ENCODE data around the gene DBNL.

- no peak for TF ChIP-seq POLR2A (IDR thresholded peaks at IDR 0.05)
- TF ChIP-seq EP300 (IDR thresholded peaks at IDR 0.05): no peak
- TF ChIP-seq, protein P1, sequence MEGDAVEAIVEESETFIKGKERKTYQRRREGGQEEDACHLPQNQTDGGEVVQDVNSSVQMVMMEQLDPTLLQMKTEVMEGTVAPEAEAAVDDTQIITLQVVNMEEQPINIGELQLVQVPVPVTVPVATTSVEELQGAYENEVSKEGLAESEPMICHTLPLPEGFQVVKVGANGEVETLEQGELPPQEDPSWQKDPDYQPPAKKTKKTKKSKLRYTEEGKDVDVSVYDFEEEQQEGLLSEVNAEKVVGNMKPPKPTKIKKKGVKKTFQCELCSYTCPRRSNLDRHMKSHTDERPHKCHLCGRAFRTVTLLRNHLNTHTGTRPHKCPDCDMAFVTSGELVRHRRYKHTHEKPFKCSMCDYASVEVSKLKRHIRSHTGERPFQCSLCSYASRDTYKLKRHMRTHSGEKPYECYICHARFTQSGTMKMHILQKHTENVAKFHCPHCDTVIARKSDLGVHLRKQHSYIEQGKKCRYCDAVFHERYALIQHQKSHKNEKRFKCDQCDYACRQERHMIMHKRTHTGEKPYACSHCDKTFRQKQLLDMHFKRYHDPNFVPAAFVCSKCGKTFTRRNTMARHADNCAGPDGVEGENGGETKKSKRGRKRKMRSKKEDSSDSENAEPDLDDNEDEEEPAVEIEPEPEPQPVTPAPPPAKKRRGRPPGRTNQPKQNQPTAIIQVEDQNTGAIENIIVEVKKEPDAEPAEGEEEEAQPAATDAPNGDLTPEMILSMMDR (IDR thresholded peaks at IDR 0.05): no peak
Observed at GRCh38 chr7:44046321-44047061, 2.0 kb downstream of the DBNL start.
